HG03060 (cell line): ENCODE data around the gene PSMG3.

Experiments used
- ATAC-seq: cut with Tn5 transposase; IDR thresholded peaks from one replicate; pipeline ENCODE4 v1.9.1; 2021; ENCODE audit warnings: low read depth, moderate number of reproducible peaks; ENCODE audit not compliant: unreplicated experiment

PSMG3 gene

DNA sequence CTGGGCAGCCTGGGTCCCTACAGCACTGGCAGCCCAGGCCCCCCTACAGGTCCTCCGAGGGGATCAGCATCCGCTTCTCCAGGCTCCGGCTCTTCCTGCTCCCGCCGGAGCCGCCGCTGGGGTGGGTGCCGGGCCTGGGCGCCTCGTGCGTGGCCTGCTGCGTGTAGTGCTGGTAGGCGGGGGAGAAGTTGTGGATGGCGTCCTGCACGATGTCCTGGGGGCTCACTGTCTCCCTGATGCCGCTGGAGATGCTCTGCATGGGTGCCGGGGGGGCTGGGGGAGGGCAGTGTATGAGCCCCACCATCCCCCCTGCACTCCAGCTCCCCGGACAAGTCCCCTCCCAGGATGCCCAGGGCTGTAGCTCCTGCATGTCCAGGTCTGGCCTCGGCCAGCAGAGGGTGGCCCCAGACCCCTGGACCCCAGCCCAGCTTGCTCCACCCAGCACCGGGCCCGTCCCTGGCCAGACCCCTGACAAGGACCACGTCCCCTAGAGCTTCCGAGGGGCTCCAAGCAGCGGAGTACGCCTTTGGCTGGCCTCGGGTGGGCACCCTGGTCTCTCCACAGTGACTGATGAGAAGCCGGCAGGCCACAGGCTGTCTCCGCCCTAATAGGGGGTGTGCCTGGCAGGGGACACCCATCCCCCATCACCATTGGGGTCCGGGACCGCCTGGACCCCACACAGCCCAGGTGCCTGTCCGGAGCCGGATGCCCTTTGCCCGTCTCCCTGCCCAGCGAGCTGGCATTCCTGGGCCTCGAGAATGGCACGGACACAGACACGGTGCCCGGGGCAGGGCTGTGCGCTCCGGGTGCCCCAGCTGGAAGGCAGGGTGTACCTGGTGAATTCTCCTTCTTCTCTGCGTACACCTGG lies 22.7 kb downstream of the PSMG3 start:
- ATAC-seq = no peak

DNA sequence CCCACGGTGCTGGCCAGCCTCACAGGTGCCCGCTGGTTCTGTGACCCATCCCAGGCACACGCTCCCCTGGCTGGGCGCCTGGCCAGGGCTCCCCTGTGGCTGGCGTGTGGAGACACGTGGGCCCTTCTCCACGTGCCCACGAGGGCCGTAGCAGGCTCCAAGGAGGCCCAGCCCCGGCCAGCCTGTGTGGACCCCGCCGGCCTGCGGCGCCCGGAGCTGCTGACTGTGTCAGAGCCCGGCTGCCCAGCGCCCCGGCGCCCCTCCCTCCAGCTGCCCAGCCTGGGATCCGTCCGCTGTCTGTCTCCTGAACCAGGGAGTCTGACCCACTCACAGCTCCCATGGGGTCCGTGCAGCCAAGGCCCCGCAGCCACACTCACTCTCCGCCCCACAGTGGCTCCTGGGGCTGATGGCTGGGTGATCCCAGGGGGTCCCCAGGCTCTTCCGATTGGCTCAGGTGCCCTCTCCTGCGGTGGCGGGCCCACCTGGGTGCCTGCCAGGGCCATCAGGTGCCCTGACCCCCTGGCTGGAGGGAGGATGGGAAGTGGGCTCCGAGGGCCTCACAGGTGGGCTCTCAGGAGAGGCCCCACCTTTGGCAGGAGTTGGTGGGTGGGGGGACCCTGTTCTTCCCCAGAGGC lies 23.4 kb downstream of the PSMG3 start:
- no peak for ATAC-seq

DNA sequence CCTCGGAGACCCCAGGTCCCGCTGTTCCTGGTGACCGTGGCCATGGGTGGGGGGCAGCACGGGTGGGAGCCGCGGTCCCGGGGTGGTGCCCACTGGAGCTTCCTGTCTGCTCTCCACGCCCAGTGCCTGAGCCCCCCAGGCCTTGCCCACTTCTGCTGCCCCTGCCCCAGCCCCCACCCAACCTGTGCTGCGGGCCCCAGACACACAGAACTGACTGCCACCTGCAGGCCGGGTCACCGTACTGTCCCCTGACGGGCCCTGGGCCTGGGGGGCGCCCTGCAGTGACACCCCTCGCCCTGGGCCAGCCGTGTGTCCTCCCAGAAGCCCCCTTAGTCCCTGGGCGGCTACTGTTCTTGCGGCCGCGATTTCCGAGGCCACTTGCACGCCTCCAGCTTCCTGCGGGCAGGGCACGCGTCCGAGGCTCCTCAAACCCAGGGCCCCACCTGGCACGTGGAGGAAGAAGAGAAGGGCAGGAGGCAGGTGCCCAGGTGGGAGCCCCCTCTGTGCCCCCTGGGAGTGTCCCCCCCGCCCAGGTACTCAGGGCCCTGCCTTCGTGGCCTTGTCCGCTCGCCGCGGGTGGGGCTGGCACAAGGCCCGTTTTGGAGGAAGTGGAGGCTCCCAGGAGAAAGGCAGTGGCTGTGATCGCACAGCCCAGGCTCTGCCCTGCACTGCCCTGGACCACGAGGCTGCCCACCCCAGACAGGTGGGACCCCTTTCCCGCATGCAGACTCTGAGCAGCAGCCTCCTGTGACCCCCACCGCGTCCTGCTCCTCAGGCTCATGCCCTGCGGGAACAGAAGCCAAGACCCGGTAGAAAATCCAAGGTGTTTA lies 24.2 kb downstream of the PSMG3 start:
- no peak for ATAC-seq

DNA sequence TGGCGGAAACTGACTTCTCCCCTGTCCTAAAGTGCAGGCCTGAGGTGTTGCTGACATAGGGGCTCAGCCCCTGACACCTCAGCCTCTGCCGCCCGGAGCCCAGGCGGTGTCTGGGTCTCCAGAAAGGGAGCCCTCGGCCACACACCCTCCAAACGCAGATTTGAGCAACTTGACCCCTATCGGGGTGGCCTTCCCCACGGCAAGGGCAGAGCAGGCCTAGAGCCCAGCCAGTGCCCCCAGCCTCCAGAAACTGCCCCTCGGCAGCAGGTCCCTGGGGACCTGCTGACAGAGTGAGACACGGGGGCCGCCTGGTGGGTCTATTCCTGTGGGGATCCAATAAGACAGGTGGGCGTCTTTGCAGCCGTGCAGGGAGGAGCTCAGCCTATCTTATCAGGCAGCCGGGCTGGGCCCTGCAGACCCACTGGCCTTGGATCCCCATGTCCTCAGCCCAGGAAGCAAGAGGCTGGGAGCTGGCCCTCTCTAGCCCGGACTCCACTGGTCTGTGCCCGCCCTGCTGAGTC lies 24.9 kb downstream of the PSMG3 start:
- no peak for ATAC-seq

DNA sequence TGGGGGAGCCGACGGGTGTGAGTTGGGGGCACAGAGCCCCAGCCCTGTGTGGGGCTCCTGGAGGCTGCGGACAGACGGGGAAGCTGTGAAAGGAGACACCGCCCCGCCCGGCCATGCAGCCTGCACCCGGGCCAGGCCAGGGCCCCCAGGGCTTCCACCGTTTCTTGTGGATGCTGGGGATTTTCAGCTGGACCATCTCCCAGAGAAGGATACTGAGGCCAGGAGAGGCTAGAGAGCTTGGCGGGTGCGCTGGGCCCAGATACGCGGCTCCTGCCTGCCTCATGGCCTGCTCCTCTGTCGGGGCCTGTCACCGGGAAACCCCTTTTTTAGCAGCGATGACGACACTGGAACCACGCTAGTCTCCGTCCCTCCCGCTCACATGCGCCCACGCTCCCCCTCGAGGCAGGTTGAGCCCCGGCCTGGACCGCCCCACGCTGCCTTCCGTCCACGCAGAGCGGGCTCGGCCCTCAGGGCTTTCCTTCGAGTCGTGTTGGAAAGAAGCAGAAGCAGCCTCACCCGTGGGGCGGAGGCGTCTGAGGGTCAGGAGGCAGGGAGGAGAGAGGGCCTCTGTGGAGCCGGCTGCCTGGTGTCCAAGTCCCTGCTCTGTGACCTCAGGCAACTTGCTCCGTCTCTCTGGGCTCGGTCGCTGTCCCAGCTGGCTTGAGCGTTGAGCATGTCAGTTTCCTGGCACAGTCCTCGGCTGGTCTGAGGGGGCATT lies 25.5 kb downstream of the PSMG3 start:
- no peak for ATAC-seq

DNA sequence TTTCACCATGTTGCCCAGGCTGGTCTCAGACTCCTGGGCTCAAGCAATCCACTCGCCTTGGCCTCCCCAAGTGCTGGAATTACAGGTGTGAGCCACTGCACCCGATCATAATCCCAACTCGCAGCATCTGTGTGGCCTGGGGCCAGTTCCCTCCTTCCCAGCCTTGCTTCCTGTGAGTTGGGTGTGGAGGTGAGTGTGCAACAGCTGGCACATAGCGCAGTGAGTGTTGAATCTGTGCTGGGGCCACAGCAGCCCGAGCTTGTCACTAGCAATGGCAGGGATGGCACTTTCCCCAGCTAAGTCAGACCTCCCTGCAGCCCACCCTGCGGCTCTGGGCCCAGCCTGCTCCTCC lies 26.0 kb downstream of the PSMG3 start:
- no peak for ATAC-seq

DNA sequence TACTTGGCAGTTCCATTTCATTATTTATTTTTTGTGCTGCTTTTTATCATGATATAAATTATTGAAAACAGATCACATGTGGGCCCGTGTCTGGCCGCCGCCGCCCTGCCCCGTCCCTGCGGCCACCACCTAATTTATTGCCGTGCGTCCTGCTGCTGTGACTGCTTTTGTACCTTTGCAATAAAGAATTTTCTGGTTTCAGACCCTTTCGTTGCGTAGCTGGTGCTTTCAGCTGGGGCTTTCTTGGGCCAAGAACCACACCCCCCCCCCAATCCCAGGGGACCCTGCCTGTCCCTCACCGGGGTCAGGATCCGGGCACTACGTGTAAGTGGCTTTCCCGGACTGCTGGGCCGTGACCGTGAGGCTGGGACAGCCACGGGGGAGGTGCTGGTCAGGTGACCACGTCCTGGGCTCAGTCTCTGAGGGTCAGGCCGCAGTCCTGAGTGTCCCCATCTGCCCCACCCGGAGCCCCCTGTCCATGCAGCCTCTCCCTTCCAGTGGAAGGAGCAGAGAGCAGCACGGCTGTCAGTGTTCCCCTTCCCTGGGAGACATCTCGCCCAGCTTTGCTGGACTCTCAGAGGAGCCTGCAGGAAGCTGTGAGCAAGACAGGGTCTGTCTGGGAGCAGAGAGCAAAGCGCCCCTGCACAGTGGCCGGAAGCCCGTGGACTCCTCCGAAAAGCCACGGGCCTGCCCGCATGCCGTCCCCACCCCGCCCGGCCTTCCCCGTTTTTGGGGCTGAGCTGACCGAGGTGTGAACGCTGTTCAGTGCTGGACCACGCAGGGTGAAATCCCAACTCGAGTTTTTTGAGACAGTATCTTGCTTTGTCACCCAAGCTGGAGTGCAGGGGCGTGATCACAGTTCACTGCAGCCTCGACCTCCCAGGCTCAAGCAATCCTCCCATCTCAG lies 26.7 kb downstream of the PSMG3 start:
- ATAC-seq = no peak

DNA sequence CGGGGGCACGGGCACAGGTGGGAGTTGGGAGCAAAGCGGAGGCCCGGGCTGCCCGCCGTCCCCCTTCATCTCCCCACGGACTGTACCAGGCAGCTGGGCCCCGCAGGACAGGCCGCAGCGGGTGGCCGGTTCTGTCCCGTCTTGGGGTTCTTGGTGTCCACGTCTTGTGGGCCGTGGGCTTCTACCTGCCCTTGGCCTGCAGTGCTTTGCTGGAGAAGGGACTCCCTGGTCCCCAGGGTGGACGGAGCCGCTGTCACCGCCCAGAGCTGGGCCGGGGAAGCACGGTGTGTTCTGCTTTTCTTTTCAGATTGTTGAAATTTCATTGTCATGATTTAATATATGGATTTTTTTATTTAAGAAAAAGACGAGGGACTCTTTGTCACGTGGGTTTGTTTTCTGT lies 27.5 kb downstream of the PSMG3 start:
- ATAC-seq = no peak

DNA sequence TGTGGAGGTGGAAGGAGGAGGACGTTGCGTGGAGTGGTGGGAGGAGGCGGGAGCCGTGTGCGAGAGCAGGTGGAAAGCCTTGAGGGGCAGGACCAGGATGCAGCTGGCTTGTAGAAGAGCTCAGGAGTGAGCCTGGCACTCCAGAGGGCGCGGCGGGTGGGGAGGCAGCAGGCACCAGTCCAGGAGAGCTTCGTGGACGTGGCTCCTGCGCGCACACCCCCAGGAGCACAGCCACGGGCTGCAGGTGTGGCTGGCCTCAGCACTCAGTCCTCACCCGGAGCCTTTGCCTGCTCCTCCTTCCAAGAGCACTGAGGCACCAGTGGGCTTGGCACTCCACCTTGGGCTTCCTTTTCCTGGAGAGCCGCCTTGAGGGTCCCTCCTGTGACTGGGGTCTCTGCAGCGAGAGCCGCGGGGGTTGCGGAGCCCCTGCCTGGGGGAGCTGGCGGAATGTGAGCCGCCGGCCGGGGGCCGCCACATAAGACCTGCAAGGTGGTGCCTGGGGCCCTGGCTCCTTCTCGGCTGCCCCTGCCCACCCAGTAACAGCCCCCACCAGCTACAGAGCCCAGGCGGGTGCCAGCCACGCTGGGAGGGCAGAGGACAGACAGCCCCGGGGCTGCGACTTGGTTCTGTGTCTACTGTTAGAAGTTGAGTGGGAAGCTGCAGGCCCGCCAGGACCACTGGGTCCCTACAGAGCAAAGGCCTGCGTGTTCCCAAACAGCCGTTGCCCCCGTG lies 28.2 kb downstream of the PSMG3 start:
- no peak for ATAC-seq

DNA sequence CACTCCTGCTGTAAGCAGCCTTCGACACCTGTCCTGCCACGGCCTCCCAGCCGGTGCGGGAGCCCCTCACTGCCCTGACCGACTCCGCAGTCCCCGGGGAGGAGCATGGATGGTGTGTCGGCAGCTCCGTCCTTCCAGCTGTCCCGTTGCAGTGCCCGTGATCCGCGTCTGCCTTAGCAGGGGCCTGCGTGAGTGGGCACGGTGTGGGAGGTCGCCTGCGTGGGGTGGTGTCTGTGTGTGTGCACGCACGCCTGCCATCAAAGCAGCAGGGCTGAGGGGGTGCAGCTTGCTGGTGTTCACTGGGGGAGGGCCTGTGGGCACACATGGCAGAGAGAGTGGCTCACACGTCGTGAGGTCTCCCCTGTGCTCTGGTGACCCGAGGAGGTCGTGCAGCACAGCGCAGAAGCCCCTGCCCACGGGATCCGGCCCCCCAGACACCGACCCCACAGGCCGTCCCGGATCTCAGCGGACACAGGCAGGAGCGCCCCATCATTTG lies 29.0 kb downstream of the PSMG3 start:
- no peak for ATAC-seq

DNA sequence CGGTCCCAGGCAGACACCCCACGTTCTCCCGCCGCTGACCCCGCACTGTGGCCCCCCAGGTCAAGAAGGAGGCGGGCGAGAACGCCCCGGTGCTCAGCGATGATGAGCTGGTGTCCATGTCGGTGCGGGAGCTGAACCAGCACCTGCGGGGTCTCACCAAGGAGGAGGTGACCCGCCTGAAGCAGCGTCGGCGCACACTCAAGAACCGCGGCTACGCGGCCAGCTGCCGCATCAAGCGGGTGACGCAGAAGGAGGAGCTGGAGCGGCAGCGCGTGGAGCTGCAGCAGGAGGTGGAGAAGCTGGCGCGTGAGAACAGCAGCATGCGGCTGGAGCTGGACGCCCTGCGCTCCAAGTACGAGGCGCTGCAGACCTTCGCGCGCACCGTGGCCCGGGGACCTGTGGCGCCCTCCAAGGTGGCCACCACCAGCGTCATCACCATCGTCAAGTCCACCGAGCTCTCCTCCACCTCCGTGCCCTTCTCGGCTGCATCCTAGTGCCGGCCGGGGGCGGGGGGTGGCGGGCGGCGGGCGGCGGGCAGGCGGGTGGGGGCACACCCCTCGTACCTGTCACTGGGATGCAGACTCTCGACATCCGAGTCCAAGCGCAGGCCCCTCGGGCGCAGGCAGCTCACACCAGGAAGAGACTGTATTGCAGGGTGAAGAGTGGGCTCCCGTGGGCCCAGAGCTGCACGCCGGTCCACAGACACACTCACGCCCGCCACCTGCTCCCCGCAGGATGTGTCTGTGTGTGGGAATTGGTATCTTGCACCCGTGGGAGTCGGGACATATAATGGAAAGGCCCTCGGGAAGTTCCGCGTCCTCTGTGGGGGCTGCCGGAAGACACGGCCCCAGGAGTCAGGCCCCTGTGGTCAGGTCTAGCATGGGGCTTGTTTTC lies 29.7 kb downstream of the PSMG3 start:
- no peak for ATAC-seq

DNA sequence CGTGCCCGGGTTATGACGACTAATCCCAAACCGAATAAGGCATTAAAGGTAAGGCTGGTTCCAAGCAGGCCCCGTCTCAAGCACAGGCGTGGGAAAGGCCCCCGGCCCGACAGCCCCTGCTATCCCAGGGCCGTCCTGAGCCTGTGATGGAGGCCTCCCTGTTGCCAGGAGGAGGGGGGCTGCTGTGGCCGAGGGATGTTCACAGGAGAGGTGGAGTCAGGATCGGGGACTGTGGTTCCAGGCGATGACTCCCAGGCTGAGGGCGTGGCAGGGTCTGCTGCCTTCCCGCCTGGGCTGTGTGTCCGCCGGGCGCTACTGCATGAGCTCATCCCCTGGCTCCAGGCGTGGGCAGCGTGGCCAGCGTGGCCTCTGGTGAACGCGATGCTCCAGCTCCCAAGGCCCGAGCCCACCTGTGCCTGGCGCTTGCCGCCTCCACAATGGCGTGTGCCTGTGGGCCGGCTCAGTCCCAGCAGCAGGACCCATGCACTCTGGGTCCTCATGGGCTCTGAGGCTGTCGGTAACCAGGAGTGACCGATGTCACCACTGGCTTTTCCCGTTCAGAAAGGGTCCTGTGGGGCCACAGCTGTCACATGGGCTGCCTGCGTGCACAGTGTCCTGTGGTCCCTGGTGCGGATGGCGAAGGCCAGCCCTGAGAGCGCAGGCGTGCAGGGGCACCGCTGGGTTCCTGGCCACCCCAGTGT lies 30.5 kb downstream of the PSMG3 start:
- ATAC-seq = no peak

DNA sequence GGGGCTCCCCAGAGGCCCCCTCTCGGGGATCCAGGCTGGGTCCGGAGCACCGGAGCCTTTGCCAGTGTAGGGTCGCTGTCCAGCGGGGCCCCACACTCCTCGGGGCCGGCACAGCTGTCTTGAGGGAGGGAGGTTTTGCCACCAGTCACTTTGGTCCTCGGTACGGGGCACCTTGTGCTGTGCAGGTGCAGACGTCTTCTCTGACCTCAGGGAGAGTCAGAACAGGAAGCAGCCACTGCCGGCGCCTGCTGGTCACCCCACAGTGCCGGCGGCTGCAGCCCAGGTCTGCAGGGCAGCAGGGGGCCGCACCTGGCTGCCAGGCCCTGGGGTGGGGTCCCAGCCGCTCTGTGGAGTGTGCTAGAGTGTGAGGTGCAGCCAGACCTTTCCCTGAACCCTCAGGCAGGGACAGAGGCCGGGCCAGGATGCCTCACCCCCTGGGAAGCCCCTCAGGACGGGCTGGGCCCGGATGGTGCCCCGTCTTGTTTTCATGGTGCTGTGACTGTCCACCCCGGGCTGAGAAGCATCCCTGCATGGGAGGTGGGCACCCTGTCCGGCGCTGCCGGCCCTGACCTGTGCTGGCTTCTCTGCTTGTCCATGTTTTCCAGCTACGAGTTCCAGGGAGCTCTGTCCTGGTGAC lies 31.2 kb downstream of the PSMG3 start:
- ATAC-seq = no peak

DNA sequence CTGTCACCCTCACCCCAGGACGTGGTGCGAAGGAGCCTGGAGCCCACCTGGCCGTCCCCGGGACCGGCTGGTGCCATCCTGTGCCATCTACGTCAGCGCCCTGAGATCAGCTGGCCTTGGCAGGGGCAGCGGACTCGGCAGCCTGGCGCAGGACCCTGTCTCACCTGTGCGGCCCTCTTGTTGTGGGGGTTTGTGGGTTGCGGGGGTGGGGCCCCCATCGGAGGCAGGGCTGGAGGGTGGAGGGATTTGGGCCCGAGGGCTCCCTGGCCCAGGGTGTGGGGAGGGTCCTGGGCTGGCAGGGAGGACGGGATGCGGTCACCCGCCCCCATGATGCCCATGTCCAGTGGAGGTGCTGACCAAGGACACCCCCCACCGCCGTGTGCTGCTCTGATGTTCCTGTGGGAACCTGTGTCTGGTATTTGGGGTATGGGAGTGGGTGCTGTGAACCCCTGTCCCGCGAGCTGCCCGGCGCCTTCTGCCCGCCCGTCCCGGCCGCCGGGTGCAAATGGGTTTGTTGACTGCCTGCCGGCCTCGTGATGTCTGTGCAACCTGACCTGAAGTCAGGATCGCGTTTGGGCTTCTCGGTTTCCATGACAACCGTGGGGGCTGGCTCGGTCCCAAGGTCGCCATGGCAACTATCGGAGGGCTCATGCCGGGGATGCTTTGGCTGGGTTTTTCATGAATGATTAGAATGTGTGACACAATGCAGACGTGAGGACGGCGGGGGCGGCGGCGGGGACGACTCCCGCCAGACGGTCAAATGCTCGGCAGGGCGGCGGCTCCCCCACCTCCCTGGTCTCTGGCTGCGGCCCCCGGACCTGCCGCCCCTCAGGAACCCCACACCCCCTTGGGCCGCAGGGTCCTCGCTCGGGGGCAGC lies 32.1 kb downstream of the PSMG3 start:
- ATAC-seq = no peak

DNA sequence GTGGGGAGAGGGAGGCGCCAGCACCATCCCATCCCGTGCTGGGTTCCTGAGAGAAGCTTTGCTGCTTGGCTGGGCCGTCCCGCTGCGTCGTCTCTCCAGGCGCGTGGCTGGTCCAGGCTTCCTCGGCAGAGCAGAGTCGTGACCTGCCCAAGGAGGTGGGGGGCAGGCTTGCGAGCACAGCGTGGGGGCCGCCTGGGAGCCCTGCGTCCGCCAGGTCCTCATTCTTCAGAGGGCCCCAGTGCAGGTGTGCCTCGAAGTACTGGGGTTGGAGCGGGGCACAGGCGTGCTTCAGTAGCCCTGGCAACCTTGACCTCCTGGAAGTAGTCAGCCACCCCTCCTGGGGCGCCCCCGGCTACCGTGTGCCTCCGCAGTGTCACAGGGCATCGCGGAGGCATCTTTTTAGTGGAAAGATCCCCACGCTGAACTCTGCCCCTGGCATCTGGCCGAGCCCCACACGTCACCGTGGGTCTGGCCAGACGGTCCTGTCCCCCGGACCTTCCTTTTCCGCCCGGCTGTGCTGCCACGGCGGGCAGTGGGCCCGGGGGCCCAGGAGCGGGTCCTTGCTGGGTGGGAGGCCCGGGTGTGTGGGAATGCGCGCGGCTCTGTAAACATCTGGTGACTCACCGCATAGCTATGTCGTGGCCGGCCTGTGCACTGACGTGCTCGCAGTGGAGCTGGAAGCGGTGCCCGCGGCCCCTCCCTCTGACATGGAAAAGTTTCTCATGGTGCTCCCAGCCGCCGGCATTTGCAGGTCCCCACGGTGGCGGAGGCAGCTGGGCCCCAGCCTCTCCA lies 32.9 kb downstream of the PSMG3 start:
- ATAC-seq = no peak
